ENCODE results near the gene CCR3. TPM values are rescaled to one million over a fixed set of nuclear protein-coding genes. Genes with fewer than 3 reads are reported as not detected.

Gene CCR3
- polyA plus RNA-seq, 1 donor (not counting 4 experiments of a cell fraction or from before 2014, with no cell fraction given): 0.16 TPM

DNA sequence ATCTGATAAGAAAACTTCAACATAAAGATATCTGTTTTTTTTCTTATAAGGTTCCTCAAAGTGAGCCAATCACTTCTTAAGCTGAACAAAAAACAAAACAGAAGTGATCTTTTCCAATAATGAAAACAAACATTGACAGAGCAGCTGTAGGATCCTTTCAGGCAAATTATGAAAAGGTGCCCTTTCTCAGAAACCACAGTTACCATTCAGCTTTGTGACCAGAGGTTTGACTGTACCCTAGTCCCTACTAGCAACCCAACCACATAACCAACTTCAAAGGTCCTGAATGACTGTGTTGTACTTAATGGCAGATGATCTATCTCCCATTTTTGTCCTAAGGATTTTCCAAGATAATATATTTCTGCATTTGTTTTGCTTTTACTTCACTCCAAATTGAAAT is 72.3 kb downstream of the CCR3 start:
- Histone ChIP-seq H3K9ac (ENCODE audit: control insufficient read depth, extremely low read depth, insufficient read depth, low read length) (no peak overlapping the region), H3K36me3 (ENCODE audit: control insufficient read depth in 2 of 2, extremely low read depth in 1 of 2, insufficient read depth in 2 of 2, low read length in 2 of 2) (no peaks in the 10 kb centered on the region), H3K79me2 (ENCODE audit: control insufficient read depth, insufficient read depth, low read length) (no peaks in the 10 kb centered on the region), H2AFZ (ENCODE audit: control insufficient read depth, low read length) (no peak overlapping the region), H3K27me3 (ENCODE audit: control insufficient read depth, extremely low read depth, insufficient read depth, low read length) (no peaks in the 10 kb centered on the region), H3K27ac (ENCODE audit: control insufficient read depth, insufficient read depth, low read length) (no peak overlapping the region), H3K4me2 (ENCODE audit: control insufficient read depth, extremely low read depth, insufficient read depth, low read depth, low read length) (no peak overlapping the region), H4K20me1 (ENCODE audit: control insufficient read depth, extremely low read depth, insufficient read depth, low read length) (no peaks in the 10 kb centered on the region), H3K4me3 (ENCODE audit: control insufficient read depth in 2 of 3, extremely low read depth in 1 of 3, insufficient read depth in 2 of 3, low read depth in 1 of 3, low read length in 3 of 3) (no peak overlapping the region), H3K9me1 (ENCODE audit: control insufficient read depth, extremely low read depth, insufficient read depth, low read length) (no peaks in the 10 kb centered on the region), H3K9me3 (ENCODE audit: control insufficient read depth, low read depth, low read length) (no peaks in the 10 kb centered on the region), H3K4me1 (ENCODE audit: control insufficient read depth, extremely low read depth, insufficient read depth, low read length) (peaks cover 8% of the 10 kb centered on the region)
- DNase-seq (ENCODE audit: low read depth, low spot score) (no peak), FAIRE-seq (no peak)
- no peak for TF ChIP-seq EZH2 (IDR thresholded peaks at IDR 0.05; ENCODE audit: low read length)
- TF ChIP-seq, protein P1, sequence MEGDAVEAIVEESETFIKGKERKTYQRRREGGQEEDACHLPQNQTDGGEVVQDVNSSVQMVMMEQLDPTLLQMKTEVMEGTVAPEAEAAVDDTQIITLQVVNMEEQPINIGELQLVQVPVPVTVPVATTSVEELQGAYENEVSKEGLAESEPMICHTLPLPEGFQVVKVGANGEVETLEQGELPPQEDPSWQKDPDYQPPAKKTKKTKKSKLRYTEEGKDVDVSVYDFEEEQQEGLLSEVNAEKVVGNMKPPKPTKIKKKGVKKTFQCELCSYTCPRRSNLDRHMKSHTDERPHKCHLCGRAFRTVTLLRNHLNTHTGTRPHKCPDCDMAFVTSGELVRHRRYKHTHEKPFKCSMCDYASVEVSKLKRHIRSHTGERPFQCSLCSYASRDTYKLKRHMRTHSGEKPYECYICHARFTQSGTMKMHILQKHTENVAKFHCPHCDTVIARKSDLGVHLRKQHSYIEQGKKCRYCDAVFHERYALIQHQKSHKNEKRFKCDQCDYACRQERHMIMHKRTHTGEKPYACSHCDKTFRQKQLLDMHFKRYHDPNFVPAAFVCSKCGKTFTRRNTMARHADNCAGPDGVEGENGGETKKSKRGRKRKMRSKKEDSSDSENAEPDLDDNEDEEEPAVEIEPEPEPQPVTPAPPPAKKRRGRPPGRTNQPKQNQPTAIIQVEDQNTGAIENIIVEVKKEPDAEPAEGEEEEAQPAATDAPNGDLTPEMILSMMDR (optimal IDR thresholded peaks at IDR 0.05 in 1 of 3, IDR thresholded peaks at IDR 0.05 in 1 of 3, conservative IDR thresholded peaks at IDR 0.05 in 1 of 3; ENCODE audit: extremely low read depth in 1 of 3, insufficient read depth in 2 of 3, low read length in 3 of 3): no peak
- dilution Hi-C loops (cut with MboI; ENCODE audit: extremely low pct_ligation_motif_present, low sequenced_read_pairs): no loop called here

GRCh38 chr3:46316206-46316605 is 73.9 kb downstream of the CCR3 start:
- no peaks in the 10 kb centered on the region for H3K4me1 ChIP-seq (ENCODE audit: control insufficient read depth, extremely low read depth, insufficient read depth, low read length)
- H3K9me3 ChIP-seq (ENCODE audit: control insufficient read depth, low read depth, low read length): no peaks in the 10 kb centered on the region
- H4K20me1 ChIP-seq (ENCODE audit: control insufficient read depth, extremely low read depth, insufficient read depth, low read length): no peaks in the 10 kb centered on the region
- no peaks in the 10 kb centered on the region for H3K27me3 ChIP-seq (ENCODE audit: control insufficient read depth, extremely low read depth, insufficient read depth, low read length)
- H3K27ac ChIP-seq (ENCODE audit: control insufficient read depth, insufficient read depth, low read length): no peak overlapping the region
- H3K9ac ChIP-seq (ENCODE audit: control insufficient read depth, extremely low read depth, insufficient read depth, low read length): no peak overlapping the region
- DNase-seq (ENCODE audit: low read depth, low spot score): no peak
- dilution Hi-C loops (cut with MboI; ENCODE audit: extremely low pct_ligation_motif_present, low sequenced_read_pairs): no loop called here
- no peaks in the 10 kb centered on the region for H3K9me1 ChIP-seq (ENCODE audit: control insufficient read depth, extremely low read depth, insufficient read depth, low read length)
- no peak overlapping the region for H2AFZ ChIP-seq (ENCODE audit: control insufficient read depth, low read length)
- H3K4me3 ChIP-seq (ENCODE audit: control insufficient read depth in 2 of 3, extremely low read depth in 1 of 3, insufficient read depth in 2 of 3, low read depth in 1 of 3, low read length in 3 of 3): no peak overlapping the region
- FAIRE-seq: no peak
- no peaks in the 10 kb centered on the region for H3K36me3 ChIP-seq (ENCODE audit: control insufficient read depth in 2 of 2, extremely low read depth in 1 of 2, insufficient read depth in 2 of 2, low read length in 2 of 2)
- TF ChIP-seq, protein P1 (optimal IDR thresholded peaks at IDR 0.05 in 1 of 3, IDR thresholded peaks at IDR 0.05 in 1 of 3, conservative IDR thresholded peaks at IDR 0.05 in 1 of 3; ENCODE audit: extremely low read depth in 1 of 3, insufficient read depth in 2 of 3, low read length in 3 of 3): no peak
- TF ChIP-seq EZH2 (IDR thresholded peaks at IDR 0.05; ENCODE audit: low read length): no peak
- no peaks in the 10 kb centered on the region for H3K79me2 ChIP-seq (ENCODE audit: control insufficient read depth, insufficient read depth, low read length)
- no peak overlapping the region for H3K4me2 ChIP-seq (ENCODE audit: control insufficient read depth, extremely low read depth, insufficient read depth, low read depth, low read length)

Other genes with a start within 250 kb of the CCR3 start
- gene FYCO1, start 246.6 kb upstream of the CCR3 start, polyA plus RNA-seq: 6.1 to 7.7 TPM (median 7.0 TPM) in 3 replicates
- gene XCR1, start 215.0 kb upstream of the CCR3 start, polyA plus RNA-seq: 0.01 to 0.26 TPM (median 0.02 TPM) in 3 replicates
- gene CCR1, start 34.1 kb upstream of the CCR3 start, polyA plus RNA-seq: 0.03 TPM in 1 of 3 replicates, not detected in the others
- gene CCR2, start 111.7 kb downstream of the CCR3 start, polyA plus RNA-seq: 0.02 to 0.26 TPM (median 0.07 TPM) in 3 replicates
- 0.07 to 0.54 TPM (median 0.14 TPM) in 3 replicates for gene CCR5, start 128.5 kb downstream of the CCR3 start, polyA plus RNA-seq
- 0.09 to 0.17 TPM in 2 of 3 replicates, not detected in the other for gene CCRL2, start 164.8 kb downstream of the CCR3 start, polyA plus RNA-seq
- 0.03 TPM in 1 of 3 replicates, not detected in the others for gene LTF, start 222.4 kb downstream of the CCR3 start, polyA plus RNA-seq